ENCODE results near the gene SULT6B1. TPM values are rescaled to one million over a fixed set of nuclear protein-coding genes. Genes with fewer than 3 reads are reported as not detected.
A peak's percentile ranks its signal among the peaks of the same experiment; 100 is the strongest.

Gene SULT6B1
- polyA plus RNA-seq, 3 donors: not detected

DNA sequence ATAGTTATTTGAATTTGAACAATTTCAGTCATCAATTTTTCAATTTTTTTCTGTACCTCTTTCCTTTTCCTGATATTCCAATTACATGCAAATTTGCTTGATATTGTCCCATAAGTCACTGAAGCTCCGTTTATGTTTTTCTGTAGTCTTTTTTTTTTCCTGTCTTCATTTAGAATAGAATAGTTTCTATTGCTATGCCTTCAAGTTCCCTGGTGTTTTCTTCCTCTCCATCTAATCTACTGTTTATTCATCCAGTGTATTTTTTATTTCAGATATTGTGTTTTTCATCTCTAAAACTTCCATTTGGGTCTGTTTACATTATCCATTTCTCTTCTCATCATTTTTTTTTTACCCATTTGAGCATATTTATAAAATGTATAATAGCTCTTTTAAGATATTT is 23.7 kb downstream of the SULT6B1 start:
- H3K27ac Mint-ChIP-seq: no peak overlapping the region
- Histone ChIP-seq H3K9ac (ENCODE audit: insufficient read depth, low read length, poor library complexity, severe bottlenecking) (no peak overlapping the region), H3K4me1 (ENCODE audit: control insufficient read depth in 1 of 2, insufficient read depth in 2 of 2, low read length in 2 of 2) (peaks cover 0 to 5% of the 10 kb centered on the region in 2 donors), H3K27me3 (ENCODE audit: control insufficient read depth in 2 of 2, insufficient read depth in 2 of 2, low read length in 2 of 2) (no peaks in the 10 kb centered on the region), H2AFZ (ENCODE audit: insufficient read depth, low read depth, low read length, poor library complexity, severe bottlenecking) (no peak overlapping the region), H3K4me2 (replicated peaks; ENCODE audit: extremely low read depth, low read length, poor library complexity, severe bottlenecking) (no peak overlapping the region), H3K4me3 (replicated peaks in 1 of 3; ENCODE audit: low read depth in 2 of 3, low read length in 3 of 3) (no peak overlapping the region), H3K27ac (ENCODE audit: low read depth in 1 of 2, low read length in 2 of 2) (no peak overlapping the region), H3K9me3 (replicated peaks in 1 of 2; ENCODE audit: control insufficient read depth in 1 of 2, insufficient read depth in 1 of 2, low read length in 2 of 2) (peaks cover 14 to 20% of the 10 kb centered on the region in 2 donors), H4K20me1 (ENCODE audit: insufficient read depth, low read length) (no peaks in the 10 kb centered on the region), H3K79me2 (ENCODE audit: insufficient read depth, low read length) (no peaks in the 10 kb centered on the region), H3K36me3 (replicated peaks in 1 of 2; ENCODE audit: control insufficient read depth in 1 of 2, insufficient read depth in 2 of 2, low read length in 2 of 2) (no peaks in the 10 kb centered on the region)
- peaks cover 11 to 36% (median 27%) of the 10 kb centered on the region in 7 donors for H3K9me3 Mint-ChIP-seq
- H3K4me1 Mint-ChIP-seq: peaks cover 3% of the 10 kb centered on the region
- peaks cover 0 to 2% (median 0%) of the 10 kb centered on the region in 3 donors for H3K27me3 Mint-ChIP-seq (ENCODE audit: low read depth in 3 of 3)
- no CpG with 5 or more reads among the region's 1 CpG for WGBS (ENCODE audit: insufficient coverage)
- no peak for DNase-seq
- TF ChIP-seq, protein P1, sequence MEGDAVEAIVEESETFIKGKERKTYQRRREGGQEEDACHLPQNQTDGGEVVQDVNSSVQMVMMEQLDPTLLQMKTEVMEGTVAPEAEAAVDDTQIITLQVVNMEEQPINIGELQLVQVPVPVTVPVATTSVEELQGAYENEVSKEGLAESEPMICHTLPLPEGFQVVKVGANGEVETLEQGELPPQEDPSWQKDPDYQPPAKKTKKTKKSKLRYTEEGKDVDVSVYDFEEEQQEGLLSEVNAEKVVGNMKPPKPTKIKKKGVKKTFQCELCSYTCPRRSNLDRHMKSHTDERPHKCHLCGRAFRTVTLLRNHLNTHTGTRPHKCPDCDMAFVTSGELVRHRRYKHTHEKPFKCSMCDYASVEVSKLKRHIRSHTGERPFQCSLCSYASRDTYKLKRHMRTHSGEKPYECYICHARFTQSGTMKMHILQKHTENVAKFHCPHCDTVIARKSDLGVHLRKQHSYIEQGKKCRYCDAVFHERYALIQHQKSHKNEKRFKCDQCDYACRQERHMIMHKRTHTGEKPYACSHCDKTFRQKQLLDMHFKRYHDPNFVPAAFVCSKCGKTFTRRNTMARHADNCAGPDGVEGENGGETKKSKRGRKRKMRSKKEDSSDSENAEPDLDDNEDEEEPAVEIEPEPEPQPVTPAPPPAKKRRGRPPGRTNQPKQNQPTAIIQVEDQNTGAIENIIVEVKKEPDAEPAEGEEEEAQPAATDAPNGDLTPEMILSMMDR (IDR thresholded peaks at IDR 0.05): no peak
- intact Hi-C loops (cut with micrococcal nuclease): no loop called here
- H3K4me3 Mint-ChIP-seq: no peak overlapping the region
- H3K36me3 Mint-ChIP-seq: peaks cover 0 to 4% of the 10 kb centered on the region in 2 donors

DNA sequence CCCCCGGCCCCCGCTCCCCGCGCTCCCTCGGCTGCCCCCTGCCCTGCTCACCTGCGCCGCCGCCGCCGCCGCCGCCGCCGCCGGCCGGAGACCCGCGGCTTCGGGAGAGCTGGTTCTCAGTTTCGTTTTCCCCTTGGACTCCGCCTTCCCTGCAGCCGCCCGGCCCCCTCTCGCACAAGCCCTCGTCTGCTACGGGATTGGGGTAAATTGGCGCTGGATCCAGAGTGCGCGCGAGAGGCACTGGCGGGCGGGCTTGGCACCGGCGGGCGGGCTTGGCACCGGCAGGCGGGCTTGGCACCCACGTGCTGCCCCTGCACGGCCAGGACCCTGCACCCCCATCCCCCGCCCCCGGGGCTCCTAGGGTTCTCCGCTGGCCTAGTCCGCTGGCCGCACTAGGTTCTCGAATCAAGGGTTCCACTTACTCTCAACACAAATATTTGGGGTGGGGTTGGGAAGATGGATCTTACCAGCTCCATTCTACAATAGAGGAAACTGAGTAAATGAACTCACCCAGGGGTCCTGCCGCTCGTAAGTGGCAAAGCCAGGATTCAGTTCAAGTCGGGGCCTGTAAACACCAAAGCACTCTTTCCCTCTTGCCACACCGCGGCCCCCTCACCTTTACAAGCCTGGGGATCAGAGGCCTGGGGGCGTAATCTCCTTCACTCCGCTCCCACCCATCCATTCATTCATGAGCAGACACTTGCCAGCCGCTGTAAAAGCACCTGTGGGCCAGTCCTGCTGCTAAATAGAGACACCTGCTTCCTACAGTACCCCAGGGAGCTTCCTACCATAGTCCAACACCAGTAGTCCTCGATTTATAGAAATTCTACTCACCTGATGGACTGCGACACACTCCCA is 31.4 kb downstream of the SULT6B1 start, which contains the start of gene EIF2AK2:
EIF2AK2 (minus strand) TSS at position 124 of the 858 bp plus-strand sequence. CDS start 9,174 bp downstream, outside the sequence.
- H3K36me3 Mint-ChIP-seq: peaks cover 13 to 24% of the 10 kb centered on the region in 2 donors
- Histone ChIP-seq H3K79me2 (ENCODE audit: insufficient read depth, low read length) (peaks cover 53% of the 10 kb centered on the region), H3K36me3 (replicated peaks in 1 of 2; ENCODE audit: control insufficient read depth in 1 of 2, insufficient read depth in 2 of 2, low read length in 2 of 2) (peaks cover 0 to 12% of the 10 kb centered on the region in 2 donors), H3K9ac (ENCODE audit: insufficient read depth, low read length, poor library complexity, severe bottlenecking) (peak within 1 kb of the TSS; percentile 92), H3K27ac (ENCODE audit: low read depth in 1 of 2, low read length in 2 of 2) (peak within 1 kb of the TSS; percentile 51 to 88), H3K27me3 (ENCODE audit: control insufficient read depth in 2 of 2, insufficient read depth in 2 of 2, low read length in 2 of 2) (no peaks in the 10 kb centered on the region), H4K20me1 (ENCODE audit: insufficient read depth, low read length) (peaks cover 28% of the 10 kb centered on the region), H3K9me3 (replicated peaks in 1 of 2; ENCODE audit: control insufficient read depth in 1 of 2, insufficient read depth in 1 of 2, low read length in 2 of 2) (no peaks in the 10 kb centered on the region), H3K4me2 (replicated peaks; ENCODE audit: extremely low read depth, low read length, poor library complexity, severe bottlenecking) (peak within 1 kb of the TSS; percentile 78), H3K4me1 (ENCODE audit: control insufficient read depth in 1 of 2, insufficient read depth in 2 of 2, low read length in 2 of 2) (peaks cover 21 to 26% of the 10 kb centered on the region in 2 donors), H2AFZ (ENCODE audit: insufficient read depth, low read depth, low read length, poor library complexity, severe bottlenecking) (peak within 1 kb of the TSS; percentile 96), H3K4me3 (replicated peaks in 1 of 3; ENCODE audit: low read depth in 2 of 3, low read length in 3 of 3) (peak within 1 kb of the TSS; percentile 70 to 89 (median 80))
- H3K9me3 Mint-ChIP-seq: peaks cover 0 to 4% (median 0%) of the 10 kb centered on the region in 7 donors
- H3K4me3 Mint-ChIP-seq: peak within 1 kb of the TSS; percentile 81 to 95
- intact Hi-C loops (cut with micrococcal nuclease): no loop called here
- TF ChIP-seq, protein P1 (IDR thresholded peaks at IDR 0.05): no peak
- H3K27me3 Mint-ChIP-seq (ENCODE audit: low read depth in 3 of 3): peaks cover 0 to 2% (median 0%) of the 10 kb centered on the region in 3 donors
- DNase-seq: peak; percentile 64 to 71 (median 69)
- peaks cover 31% of the 10 kb centered on the region for H3K4me1 Mint-ChIP-seq
- peak within 1 kb of the TSS; percentile 81 to 95 (median 89) for H3K27ac Mint-ChIP-seq
- WGBS (ENCODE audit: insufficient coverage): 7% methylated on average over 42 of the region's 55 CpGs

Measured in CD14-positive monocyte (primary cell).